Left renal cortex interstitium (tissue), 4 donors: ENCODE results near the gene KIF22. TPM values are rescaled to one million over a fixed set of nuclear protein-coding genes. Genes with fewer than 3 reads are reported as not detected.
A peak's percentile ranks its signal among the peaks of the same experiment; 100 is the strongest.
"Not testable (repeated sequence)": the region's sequence is repeated elsewhere in the genome, so short reads cannot be mapped to it uniquely, and the experiment has no call there.

ENCODE experiments used
- DNase-seq, 4 donors: peaks; one replicate each; pipeline ENCODE4 v3.0.0-alpha.2; 2013; ENCODE audit warnings: low read depth in 4 of 4, low spot score in 2 of 4, missing footprints in 1 of 4
- polyA plus RNA-seq, 4 donors: library from polyadenylated mRNA; unstranded; fragments of 120-200 nt; gene quantifications; one replicate each; pipeline ENCODE4 v1.2.1, GENCODE V29; 2013; ENCODE audit not compliant: insufficient read length in 4 of 4

KIF22 gene
- 10 to 100 TPM; 63.1 to 82.6 (median 74.4) TPM for polyA plus RNA-seq

GRCh38 chr16:29790183-29790948 lies at the start of gene KIF22:
TSS of gene KIF22 (plus strand) at chr16:29790751. CDS start at chr16:29790760, 9 bp downstream.
- DNase-seq = peak; percentile 92 to 99 (median 96)

- no peak for DNase-seq
These were observed 47.8 kb upstream of the KIF22 start for GRCh38 chr16:29742683-29743275.

DNA sequence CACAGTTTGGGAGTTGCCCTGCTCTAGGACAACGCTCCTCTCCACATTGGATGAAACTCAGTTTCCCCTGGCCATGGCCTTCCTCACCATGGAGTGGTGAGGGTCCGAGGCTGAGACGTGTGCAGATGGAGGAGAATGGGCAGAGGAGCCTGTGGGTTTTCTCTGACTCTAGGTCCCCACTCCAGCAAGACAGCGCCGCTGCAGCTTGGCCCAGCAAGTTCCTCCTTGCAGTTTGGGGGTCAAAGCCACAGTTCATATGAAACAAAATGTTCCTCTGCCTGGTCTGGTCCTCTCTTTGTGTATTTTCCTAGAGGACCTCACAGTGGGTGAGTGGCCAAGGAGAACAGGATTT lies 47.1 kb upstream of the KIF22 start:
- DNase-seq = no peak

GRCh38 chr16:29743827-29744531 lies 46.6 kb upstream of the KIF22 start:
- no peak for DNase-seq

DNA sequence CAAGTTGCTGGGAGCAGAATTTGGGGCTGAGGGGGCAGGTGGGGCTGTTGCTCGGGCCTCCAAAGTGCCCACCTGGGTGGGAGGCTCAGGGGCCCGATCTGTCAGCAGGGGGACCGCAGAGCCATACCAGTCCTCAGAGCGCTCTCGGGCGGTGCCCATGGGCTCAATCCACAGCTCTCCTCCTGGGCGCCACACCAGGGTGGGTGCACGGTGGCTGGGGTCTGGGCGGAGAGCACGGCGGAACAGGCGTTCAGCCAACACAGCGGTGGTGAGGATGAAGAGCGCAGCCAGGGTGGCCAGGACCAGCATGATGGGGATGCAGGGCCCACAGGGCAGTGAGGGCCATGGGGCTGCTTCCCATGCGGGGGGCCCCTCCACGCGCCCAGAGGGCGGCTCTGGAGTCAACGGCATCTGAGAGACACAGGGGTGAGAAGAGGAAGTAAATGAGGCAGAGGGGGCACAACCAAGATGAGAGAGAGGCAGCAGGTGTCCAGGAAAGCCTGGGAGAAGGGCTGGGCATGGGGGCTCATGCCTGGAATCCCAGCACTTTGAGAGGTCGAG lies 45.9 kb upstream of the KIF22 start:
- DNase-seq = no peak

DNA sequence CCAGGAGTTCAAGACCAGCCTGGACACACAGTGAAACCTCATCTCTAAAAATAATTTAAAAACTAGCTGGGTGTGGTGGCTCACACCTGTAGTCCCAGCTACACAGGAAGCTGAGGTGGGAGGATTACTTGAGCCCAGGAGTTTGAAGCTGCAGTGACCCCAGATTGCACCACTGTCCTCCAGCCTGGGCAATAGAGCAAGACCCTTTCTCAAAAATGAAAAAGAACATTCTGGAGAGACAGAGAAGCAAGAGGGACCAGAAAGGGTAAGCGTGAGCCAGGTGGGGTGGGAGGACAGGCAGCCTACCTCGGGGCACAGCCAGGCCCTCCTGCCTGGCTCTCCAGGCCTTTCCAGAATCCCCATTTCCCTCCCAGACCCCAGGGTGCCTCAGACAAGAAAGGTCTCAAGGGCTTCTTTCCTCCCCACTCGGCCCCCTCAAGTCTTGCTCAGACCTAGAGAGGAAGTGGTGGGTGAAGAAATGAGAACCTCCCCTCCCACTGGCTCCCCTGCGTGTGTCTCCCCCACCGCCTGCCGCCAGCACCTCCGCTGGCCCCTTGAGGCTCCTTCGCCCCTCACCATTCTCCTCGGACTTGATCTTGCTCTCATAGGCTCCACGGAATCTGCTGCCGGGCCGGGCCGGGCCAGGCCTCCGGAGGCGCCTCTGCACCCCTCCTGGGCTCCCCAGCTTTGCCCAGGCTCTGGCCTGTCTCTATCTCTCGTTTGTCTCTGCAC lies 45.3 kb upstream of the KIF22 start:
- DNase-seq = no peak

GRCh38 chr16:29745853-29746345 lies 44.7 kb upstream of the KIF22 start, which contains the start of gene C16orf54:
TSS of gene C16orf54 (minus strand) at chr16:29745990. CDS start at chr16:29744951, 1,039 bp downstream.
- DNase-seq = no peak

DNA sequence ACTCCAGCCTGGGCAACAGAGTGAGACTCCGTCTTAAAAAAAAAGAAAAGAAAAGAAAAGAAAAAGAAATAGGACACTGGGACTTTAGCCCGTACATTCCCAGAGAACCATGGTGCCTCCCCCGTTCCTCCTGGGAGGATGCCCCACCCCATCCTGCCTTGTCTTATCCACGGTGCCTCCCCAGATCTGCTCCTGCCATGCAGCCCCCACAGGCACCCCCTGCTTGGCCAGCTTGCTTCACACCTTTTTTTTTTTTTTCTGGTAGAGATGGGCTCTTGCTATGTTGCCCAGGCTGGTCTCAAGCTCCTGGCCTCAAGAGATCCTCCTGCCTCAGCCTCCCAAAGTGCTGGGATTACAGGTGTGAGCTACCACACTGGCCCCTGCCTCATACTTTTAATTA lies 44.0 kb upstream of the KIF22 start:
- DNase-seq = not testable (repeated sequence)

DNA sequence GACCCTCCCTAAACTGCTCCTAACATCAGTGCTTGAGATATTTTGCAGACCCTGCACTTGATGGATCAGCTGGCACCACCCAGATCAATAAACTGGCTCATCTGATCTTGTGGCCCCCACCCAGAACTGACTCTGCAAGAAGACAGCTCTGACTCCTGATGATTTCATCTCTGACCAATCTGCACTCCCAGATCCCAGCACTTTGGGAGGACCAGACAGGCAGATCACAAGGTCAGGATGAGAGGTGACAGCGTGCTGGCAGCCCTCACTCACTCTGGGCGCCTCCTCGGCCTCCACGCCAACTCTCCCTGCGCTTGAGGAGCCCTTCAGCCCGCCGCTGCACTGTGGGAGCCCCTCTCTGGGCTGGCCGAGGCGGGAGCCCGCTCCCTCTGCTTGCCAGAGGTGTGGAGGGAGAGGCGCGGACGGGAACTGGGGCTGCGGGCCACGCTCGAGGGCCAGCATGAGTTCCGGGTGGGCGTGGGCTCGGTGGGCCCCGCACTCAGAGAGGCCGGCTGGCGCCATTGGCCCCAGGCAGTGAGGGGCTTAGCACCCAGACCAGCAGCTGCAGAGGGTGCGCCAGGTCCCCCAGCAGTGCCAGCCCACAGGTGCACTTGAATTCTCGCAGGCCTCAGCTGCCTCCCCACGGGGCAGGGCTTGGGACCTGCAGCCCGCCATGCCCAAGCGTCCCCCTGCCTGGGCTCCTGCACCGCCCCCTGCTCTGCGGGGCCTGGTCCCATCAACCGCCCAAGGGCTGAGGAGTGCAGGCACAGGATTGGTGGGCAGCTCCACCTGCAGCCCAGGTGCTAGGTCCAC lies 42.4 kb upstream of the KIF22 start:
- no peak for DNase-seq

GRCh38 chr16:29748760-29749149 lies 41.8 kb upstream of the KIF22 start:
- not testable (repeated sequence) for DNase-seq

- no peak for DNase-seq
These were observed 37.0 kb upstream of the KIF22 start for GRCh38 chr16:29753516-29753915.

GRCh38 chr16:29756654-29757053 lies 33.9 kb upstream of the KIF22 start:
- no peak for DNase-seq

DNA sequence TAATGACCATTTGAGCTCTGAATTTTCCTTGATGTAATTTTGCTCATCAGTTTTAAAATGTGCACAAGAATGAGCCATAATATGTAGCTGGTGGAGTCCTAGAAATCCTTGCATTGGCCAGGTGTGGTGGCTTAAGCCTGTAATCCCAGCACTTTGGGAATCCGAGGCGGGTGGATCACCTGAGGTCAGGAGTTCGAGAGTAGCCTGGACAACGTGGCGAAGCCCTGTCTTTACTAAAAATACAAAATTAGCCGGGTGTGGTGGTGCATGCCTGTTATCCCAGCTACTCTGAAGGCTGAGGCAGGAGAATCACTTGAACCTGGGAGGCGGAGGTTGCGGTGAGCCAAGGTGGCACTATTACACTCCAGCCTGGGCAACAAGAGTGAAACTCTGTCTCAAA lies 33.5 kb upstream of the KIF22 start:
- not testable (repeated sequence) for DNase-seq

DNA sequence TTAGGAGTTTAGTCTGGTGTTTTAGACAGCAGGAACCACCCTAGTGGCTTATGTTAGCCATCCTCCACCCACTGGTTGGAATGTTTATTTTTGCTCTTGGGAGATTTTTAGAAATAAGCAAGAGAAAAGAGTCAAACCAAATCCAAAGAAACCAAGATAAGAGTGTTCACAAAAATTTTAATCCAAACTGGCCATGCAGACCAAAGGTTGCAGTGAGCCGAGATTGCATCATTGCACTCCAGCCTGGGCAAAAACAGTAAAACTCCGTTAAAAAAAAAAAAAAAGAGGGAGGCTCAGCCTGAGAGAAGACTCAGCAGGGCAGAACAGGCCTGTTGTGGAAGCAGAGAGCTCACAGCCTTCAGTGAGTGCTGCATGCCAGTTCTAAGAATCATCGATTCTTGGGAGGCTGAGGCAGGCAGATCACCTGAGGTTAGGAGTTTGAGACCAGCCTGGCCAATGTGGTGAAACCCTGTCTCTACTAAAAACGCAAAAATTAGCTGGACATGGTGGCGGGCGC lies 32.5 kb upstream of the KIF22 start:
- DNase-seq = no peak

- DNase-seq = no peak
These were observed 29.8 kb upstream of the KIF22 start for GRCh38 chr16:29760567-29761279.

DNA sequence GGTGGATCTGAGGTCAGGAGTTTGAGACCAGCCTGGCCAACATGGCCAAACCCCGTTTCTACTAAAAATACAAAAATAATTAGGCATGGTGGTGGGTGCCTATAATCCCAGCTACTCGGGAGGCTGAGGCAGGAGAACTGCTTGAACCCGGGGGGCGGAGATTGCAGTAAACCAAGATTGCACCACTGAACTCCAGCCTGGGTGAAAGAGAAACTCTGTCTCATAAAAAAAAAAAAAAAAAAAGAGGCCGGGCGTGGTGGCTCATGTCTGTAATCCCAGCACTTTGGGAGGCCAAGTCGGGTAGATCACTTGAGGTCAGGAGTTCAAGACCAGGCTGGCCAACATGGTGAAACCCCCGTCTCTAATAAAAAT lies 29.3 kb upstream of the KIF22 start:
- not testable (repeated sequence) for DNase-seq

- no peak for DNase-seq
These were observed 28.7 kb upstream of the KIF22 start for GRCh38 chr16:29761882-29762281.

GRCh38 chr16:29763326-29763725 lies 27.2 kb upstream of the KIF22 start:
- no peak for DNase-seq
